Heart right ventricle (tissue), 16 donors: ENCODE measurements around the gene DEPDC5. TPM values are rescaled to one million over a fixed set of nuclear protein-coding genes. Genes with fewer than 3 reads are reported as not detected.

Experiments
- ATAC-seq, 8 donors: fragments of 200-7000 bp; cut with Tn5 transposase; one replicate each; pipeline ENCODE4 v1.9.1; 2020; ENCODE audit warnings: mild to moderate bottlenecking in 8 of 8, moderate library complexity in 8 of 8, moderate number of reproducible peaks in 1 of 8
- DNase-seq, 2 donors: peaks; one replicate each; pipeline ENCODE4 v3.0.0-alpha.2; 2020
- H3K27ac ChIP-seq, 10 donors: fragments of 200-600 bp; sonication (generic) in 2 of 10; one replicate each; pipeline versions ENCODE4 v1.5.0 to v1.8.0; 2020 to 2022; ENCODE audit warnings: mild to moderate bottlenecking in 3 of 10
- H3K27me3 ChIP-seq, 7 donors: fragments of 200-600 bp; one replicate each; pipeline ENCODE4 v1.8.0; 2021 to 2022; ENCODE audit warnings: mild to moderate bottlenecking in 2 of 7
- H3K36me3 ChIP-seq, 9 donors: fragments of 200-600 bp; sonication (generic) in 1 of 9; one replicate each; pipeline versions ENCODE4 v1.5.0 to v1.8.0; 2020 to 2022; ENCODE audit warnings: mild to moderate bottlenecking in 2 of 9
- H3K4me1 ChIP-seq, 9 donors: fragments of 200-600 bp; sonication (generic) in 1 of 9; one replicate each; pipeline versions ENCODE4 v1.5.0 to v1.8.0; 2020 to 2022; ENCODE audit warnings: mild to moderate bottlenecking in 4 of 9
- H3K4me3 ChIP-seq, 10 donors: fragments of 200-600 bp; sonication (generic) in 2 of 10; one replicate each; pipeline versions ENCODE4 v1.5.0 to v1.8.0; 2020 to 2022; ENCODE audit warnings: mild to moderate bottlenecking in 7 of 10, moderate library complexity in 2 of 10
- H3K9me3 ChIP-seq, 11 donors: fragments of 200-600 bp in 10 of 11; sonication (generic) in 2 of 11; one replicate each; pipeline versions ENCODE4 v1.5.0 to v1.8.0; 2013 to 2022; ENCODE audit warnings: mild to moderate bottlenecking in 2 of 11, control low read depth in 1 of 11, moderate library complexity in 1 of 11
- CTCF ChIP-seq, 9 donors: fragments of 200-600 bp; sonication (generic) in 2 of 9; IDR thresholded peaks; one replicate each; pipeline versions ENCODE4 v1.5.0 to v1.8.0; 2021 to 2022; ENCODE audit warnings: antibody characterized with exemption in 9 of 9, mild to moderate bottlenecking in 5 of 9, moderate library complexity in 1 of 9
- WGBS, 2 donors: extraction: QIAGEN DNeasy Blood & Tissue Kit; methylation state at CpG; one replicate each; pipeline ENCODE4 v1.1.7; 2013; ENCODE audit warnings: inconsistent platforms in 1 of 2; 5-methylcytosine and 5-hydroxymethylcytosine counted together
- intact Hi-C, 10 donors: fragments of 100-400 bp; cut with DNase I; formaldehyde crosslinking; loops; one replicate each; pipeline versions ENCODE4 v1.11.1 to v1.14.2; 2022
- polyA plus RNA-seq, 2 donors: library from polyadenylated mRNA; stranded (reverse); fragments of 200-250 nt; gene quantifications; one replicate each; pipeline ENCODE4 v1.2.3, GENCODE V29; 2013
- total RNA-seq, 10 donors: library from RNA; stranded (reverse); fragmentation: NEBNext Ultra II Directional in 3 of 10; extraction: Animal tissue kit (Norgen Biotek cat#: 25700) in 3 of 10; gene quantifications; one replicate each; pipeline versions ENCODE4 v1.2.1 to v1.2.4, GENCODE V29; 2021 to 2023
- donor health status: Arrhythmogenic right ventricular cardiomyopathy.
- donor health status: ischemic (EF 13 %, LVEDD 7.1; RV severe dilation, severe dysfunction).
- donor health status: healthy with polysubstance abuse.
- donor health status: DM: no; HTN: yes; CAD: no.
- donor health status: DM: no; HTN: no; CAD: no.
- donor health status: ischemic (EF 25% LVEDD 6.9; RV normal size, moderate dysfunction).
- donor health status: ischemic (EF 25% LVEDD 5.7; RV mildly dilated, moderate dysfunction).
- donor health status: healthy.
- donor health status: DM: yes; HTN: yes; CAD: no.
- donor health status: Ischemic cardiomyopathy.
- donor health status: ischemic (EF 35%, LVEDD 5.7; RV mildly dilated, moderate dysfunction).
- donor health status: nonischemic (EF 11% LVEDD 7.7; RV severe dilation, severe dysfunction).
- donor health status: DM: yes; HTN: yes; CAD: no.
- donor health status: PGD.
- donor health status: ischemic (EF 29% LVEDD 5.4; RV normal size, mild dysfunction).
- donor health status: nonischemic (EF 23%, LVEDD 6.1; RV moderate dilation, normal function).

Gene DEPDC5
- total and polyA plus RNA-seq, 12 donors: 6.2 to 19.1 (median 14.4) TPM

GRCh38 chr22:31898926-31899325 is 145.1 kb downstream of the DEPDC5 start:
- WGBS, 2 donors: 83 to 91% methylated on average over 2 of the region's 2 CpGs
- Histone ChIP-seq H3K27ac (no peak overlapping the region), H3K36me3 (peaks cover 0 to 82% (median 15%) of the 10 kb centered on the region in 9 donors), H3K4me3 (no peak overlapping the region), H3K9me3 (no peaks in the 10 kb centered on the region), H3K4me1 (no peaks in the 10 kb centered on the region), H3K27me3 (no peaks in the 10 kb centered on the region)
- intact Hi-C loops: no loop called here
- TF ChIP-seq CTCF (IDR thresholded peaks at IDR 0.05): no peak
- ATAC-seq (no peak), DNase-seq (no peak)

DNA sequence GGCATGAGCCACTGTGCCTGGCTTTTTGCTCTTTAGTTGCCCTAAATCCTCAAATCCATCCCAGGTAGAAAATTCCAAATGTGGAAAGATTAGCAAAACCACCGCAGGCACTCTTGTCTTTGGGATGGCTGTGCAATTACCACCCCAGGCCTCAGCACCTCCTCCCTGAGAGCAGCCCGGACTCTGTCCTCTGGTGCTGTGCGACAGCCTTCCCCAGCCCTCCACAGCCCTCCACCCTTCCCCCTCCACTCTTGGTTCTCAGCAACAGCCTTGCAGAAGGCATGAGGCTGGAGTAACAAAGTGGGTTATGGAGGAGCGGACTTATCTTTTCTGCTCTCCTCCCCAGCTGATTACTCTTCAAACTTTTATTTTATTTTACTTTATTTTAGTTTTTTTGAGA is 145.8 kb downstream of the DEPDC5 start:
- Histone ChIP-seq H3K4me1 (no peaks in the 10 kb centered on the region), H3K4me3 (no peak overlapping the region), H3K36me3 (peaks cover 0 to 82% (median 15%) of the 10 kb centered on the region in 9 donors), H3K27ac (no peak overlapping the region), H3K9me3 (no peaks in the 10 kb centered on the region), H3K27me3 (no peaks in the 10 kb centered on the region)
- WGBS, 2 donors: 93 to 95% methylated on average over 4 of the region's 4 CpGs
- DNase-seq (no peak), ATAC-seq (no peak)
- intact Hi-C loops: no loop called here
- no peak for TF ChIP-seq CTCF (IDR thresholded peaks at IDR 0.05)

DNA sequence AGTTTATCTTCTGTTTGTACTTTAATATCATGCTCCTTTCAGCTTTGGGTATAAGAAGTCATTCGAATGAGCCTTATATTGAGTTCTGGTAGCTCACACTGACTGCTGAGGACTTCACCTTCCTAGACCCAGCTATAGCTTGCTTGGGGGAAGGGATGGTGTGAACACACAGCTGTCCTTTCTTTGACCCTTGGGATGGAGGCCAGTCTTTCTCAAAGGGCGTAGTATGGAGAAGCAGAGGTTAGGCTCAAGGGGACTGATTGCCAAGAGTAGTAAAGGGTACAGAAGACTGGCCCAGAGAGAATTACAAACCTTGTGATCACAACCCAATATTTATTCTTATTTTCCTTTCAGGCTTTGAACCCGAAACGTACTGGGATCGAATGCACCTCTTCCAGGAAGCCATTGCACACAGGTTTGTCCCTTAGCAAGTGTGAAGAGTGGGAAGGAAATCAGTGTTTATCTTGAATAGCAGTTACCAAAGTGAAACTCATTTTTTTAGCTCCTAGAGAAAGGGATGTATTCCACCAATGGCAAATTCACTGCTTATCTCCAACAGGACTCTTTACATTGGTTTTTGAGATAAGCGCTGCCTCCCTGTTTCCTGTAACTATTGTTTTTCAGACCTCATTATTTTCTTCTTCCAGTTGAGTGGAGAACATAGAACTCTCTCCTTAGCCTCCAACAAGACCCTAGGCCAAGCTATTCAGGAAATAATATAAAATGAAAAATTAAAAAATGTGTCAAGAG is 147.7 kb downstream of the DEPDC5 start:
- no peak for TF ChIP-seq CTCF (IDR thresholded peaks at IDR 0.05)
- Histone ChIP-seq H3K4me3 (no peak overlapping the region), H3K9me3 (no peaks in the 10 kb centered on the region), H3K4me1 (no peaks in the 10 kb centered on the region), H3K27me3 (no peaks in the 10 kb centered on the region), H3K27ac (no peak overlapping the region), H3K36me3 (peaks cover 0 to 85% (median 17%) of the 10 kb centered on the region in 9 donors)
- peak in 1 of 8 donors; percentile 12 for ATAC-seq
- 82 to 87% methylated on average over 6 of the region's 6 CpGs for WGBS, 2 donors
- DNase-seq: no peak
- intact Hi-C loops: no loop called here

GRCh38 chr22:31904651-31905050 is 150.8 kb downstream of the DEPDC5 start:
- Histone ChIP-seq H3K9me3 (no peaks in the 10 kb centered on the region), H3K27ac (no peak overlapping the region), H3K27me3 (no peaks in the 10 kb centered on the region), H3K4me3 (no peak overlapping the region), H3K36me3 (peaks cover 0 to 81% (median 14%) of the 10 kb centered on the region in 9 donors), H3K4me1 (no peaks in the 10 kb centered on the region)
- intact Hi-C loops: no loop called here
- ATAC-seq (no peak), DNase-seq (no peak)
- no peak for TF ChIP-seq CTCF (IDR thresholded peaks at IDR 0.05)
- 92 to 98% methylated on average over 3 of the region's 3 CpGs for WGBS, 2 donors
